ENCODE results near the gene JOSD2.
"Not testable (repeated sequence)": the region's sequence is repeated elsewhere in the genome, so short reads cannot be mapped to it uniquely, and the experiment has no call there.

Gene JOSD2

DNA sequence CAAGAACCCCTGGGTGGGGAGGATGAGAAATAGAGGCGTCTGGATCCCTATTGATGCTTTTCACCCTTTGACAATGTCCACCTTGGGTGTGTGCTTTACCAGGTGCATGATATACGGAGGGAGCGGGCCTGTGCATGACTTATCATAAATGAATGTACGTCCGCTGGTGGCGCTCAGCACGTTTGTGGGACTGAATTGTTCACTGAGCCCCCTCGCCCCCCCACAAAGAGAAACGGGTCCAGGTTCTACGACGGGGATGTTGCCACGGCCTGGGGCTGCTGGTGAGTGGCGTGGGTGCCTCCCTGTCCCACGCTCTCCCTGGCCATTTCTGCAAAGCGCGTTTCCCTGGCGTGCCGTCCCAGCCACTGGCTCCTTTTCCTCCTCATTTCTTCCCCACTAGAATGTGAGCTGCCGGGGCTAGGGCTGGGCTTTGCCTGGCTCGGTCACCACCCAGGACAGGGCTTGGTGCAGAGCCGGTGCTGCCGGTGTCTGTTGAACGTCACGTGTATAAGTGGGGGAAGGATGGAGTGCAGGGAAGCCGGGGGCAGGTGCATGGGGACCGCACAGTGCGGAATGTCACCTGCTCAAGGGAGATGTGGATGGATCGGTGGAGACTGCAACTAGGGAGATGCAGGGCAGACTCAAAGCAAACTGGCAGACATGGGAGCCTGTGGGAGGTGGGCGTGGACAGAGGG, 35.7 kb upstream of the JOSD2 start:
- no peak for DNase-seq

DNA sequence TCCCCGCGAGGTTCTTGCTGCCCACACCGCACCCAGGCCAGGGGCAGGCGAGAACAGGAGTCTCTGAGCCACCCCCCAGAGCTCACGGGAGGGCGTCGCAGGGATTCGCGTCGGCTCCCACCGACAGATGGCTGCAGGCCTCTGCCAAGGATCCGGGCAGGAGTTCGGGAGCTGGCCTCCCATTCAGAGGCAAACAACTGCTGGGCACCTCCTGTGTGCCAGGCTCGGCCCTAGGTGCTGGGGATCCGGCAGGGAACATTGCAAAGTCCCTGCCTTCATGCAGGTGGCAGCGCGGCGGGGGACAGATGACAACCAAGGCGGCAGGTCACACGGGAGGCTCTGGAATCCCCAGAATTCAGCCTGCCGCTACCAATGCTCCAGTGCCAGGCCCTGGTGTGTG, 32.0 kb upstream of the JOSD2 start:
- DNase-seq: no peak

DNA sequence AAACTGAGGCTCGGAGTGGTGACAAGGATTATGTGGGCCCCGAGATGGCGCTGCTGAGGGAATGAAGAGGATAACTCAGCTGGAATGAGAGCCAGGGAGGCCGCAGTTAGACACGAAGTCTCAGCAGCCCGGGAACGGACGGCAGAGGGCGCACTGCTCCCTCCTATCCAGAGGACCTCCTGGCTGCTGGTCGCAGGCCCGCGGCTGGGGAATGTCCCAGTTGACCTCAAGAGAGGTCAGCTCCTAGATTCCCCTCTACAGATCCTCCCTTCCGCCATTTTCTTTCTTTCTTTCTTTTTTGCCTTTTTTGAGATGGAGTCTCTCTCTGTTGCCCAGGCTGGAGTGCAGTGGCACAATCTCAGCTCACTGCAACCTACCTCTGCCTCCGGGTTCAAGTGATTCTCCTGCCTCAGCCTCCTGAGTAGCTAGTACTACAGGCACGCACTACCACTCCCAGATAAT, 26.8 kb upstream of the JOSD2 start:
- peak; percentile 53 for DNase-seq

DNA sequence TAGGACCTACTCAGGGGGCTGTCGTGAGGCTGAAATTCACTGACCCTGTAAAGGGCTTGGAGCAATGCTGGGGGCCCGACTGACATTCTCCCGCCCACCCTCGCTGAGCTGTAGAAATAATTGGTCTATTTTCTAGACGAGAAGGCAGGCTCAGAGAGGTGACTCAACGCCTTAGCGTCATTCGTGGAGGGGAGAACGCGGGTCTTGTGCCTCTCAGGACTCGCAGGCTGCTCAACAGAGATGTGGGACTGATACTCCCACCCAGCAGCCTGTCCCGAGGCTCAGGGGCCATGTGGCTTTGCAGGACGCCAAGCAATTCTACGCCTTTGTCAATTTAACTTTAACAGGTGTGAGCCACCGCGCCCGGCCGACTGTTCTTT, 26.3 kb upstream of the JOSD2 start:
- DNase-seq: no peak

DNA sequence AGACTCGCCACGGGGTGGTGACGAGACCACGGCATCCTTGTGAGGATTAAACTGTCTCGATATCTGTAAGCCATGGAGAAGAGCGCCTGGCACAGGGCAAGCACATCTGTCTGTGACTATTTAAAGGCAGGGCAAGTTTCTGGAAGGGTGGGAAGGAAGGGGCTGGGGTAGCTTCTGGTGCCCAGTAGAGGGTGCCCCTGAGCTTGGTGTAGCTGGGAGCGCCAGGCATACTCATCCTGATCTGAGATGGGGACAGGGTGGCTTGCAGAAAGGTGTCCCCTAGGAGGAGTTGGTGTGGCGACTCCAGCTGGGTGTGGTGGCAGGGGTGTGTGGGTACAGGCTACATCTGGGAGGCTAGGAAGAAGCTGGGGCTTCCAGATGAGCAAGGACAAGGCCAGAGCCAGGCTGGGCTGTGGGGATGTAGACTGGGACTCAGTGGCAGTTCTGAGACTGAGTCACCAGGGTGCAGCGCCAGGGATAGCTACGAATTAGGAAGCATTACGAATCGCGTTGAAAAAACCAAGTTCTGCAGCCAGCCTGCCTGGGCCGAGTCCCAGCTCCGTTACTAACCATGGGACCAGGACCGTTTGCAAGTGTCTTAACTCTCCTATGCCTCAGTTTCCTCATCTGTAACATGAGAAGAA, 25.8 kb upstream of the JOSD2 start:
- no peak for DNase-seq

DNA sequence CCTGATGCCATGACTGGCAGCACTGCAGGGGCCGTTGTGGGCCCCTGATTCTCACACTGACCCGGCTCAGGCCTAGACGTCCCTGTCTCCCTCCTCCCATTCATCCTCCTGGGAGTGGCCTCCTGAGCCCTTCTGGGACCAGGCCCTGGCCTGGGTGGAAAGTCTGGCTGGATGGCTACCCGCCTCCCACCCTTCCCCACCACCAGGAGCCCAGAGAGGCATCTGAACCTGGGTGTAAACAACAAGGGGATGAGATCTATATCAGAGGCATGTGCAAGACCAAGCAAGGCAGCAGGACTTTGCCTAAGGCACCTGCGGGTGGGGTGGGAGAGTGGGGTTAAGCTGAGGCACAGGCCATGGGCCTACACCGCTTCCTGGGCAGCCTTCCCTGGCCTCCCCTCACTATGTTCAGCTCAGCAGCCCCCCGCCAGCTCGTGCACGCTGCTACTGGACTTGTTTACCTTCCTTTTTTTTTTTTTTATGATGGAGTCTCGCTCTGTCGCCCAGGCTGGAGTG, 24.7 kb upstream of the JOSD2 start:
- DNase-seq: no peak

DNA sequence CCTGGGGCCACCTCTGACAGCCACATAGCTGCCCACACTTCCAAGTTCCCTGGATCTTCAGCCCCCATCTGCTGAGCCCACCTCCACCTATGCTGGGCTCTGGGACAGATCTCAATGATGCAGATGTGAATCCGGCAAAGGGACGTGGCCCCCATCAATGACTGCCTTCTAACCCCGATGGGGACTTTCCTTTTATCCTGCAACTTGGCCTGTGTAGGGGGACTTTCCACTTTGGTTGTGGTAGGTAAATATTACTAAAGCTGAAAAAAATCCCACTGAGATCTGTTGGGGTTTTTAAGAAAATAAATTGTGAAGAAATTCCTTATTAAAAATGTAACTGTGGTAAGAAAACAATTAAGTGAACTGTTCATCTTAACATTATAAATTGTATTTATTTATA, 23.5 kb upstream of the JOSD2 start:
- DNase-seq: no peak

DNA sequence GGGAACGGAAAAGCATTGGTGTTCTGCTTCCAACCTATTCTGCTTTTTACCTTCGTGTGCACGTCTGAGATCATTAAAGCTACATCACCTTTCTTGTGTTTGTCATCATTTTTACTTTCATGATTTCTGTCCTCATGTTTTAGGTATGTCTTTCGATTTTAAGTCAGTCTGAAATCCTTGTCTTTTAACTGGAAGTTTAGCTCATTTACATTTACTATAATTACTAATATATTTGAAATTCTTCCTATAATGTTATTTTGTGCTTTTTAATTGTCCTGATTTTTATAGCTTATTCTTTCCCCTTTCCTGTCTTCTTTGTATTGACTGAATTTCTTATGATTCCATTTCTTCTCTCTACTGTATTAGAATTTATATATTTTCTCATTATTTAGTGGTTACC, 22.0 kb upstream of the JOSD2 start:
- no peak for DNase-seq

DNA sequence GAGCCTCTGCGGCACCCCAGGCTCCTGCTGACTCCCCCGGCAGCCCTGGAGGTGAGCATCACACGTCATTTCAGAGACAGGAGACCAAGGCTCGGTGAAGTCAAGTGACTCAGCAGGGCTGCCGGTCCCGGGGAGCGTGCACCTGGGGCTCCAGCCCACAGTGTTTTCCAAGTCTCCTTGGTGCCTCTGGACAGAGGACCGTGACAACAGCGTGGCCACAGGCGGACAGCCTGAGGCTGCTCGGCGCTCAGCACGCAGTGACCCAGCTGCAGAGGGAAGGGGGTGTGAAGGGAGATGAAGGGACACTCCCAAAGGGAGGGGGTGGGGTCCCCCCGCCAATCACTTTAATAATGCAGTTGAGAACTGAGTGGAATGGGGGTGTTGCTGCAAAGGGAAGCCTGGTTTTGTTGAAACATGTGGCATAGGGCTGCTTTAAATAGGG, 20.2 kb upstream of the JOSD2 start:
- no peak for DNase-seq

DNA sequence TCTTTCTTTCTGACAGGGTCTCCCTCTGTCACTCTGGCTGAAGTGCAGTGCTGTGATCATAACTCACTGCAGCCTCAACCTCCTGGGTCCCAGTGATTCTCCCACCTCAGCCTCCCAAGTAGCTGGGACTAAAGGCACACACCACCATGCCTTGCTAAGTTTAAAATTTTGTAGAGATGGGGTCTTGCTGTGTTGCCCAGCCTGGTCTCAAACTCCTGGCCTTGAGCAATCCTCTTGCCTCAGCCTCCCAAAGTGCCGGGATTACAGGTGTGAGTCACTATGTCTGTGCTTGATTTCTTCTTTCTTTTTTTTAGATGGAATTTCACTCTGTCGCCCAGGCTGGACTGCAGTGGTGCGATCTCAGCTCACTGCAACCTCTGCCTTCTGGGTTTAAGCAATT, 17.1 kb upstream of the JOSD2 start:
- DNase-seq: not testable (repeated sequence)

DNA sequence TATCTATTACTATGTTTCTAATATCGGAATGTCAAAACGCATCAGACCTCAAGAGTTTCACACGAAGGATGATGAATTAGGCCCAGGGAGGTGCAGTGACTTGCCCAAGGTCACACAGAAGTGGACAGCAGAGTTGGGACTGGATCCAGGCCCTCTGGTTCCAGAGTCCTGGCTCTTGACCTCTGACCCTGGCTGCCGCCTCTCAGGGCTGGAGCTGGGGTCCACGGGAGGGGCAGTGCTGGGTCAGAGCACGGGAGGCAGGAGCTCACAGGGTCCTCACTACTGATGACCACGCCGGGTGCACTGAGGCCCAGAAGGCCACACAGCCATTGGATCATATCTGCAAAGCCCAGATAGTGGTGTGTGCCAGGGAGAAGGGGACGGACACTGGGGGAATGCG, 11.9 kb upstream of the JOSD2 start:
- DNase-seq: no peak

DNA sequence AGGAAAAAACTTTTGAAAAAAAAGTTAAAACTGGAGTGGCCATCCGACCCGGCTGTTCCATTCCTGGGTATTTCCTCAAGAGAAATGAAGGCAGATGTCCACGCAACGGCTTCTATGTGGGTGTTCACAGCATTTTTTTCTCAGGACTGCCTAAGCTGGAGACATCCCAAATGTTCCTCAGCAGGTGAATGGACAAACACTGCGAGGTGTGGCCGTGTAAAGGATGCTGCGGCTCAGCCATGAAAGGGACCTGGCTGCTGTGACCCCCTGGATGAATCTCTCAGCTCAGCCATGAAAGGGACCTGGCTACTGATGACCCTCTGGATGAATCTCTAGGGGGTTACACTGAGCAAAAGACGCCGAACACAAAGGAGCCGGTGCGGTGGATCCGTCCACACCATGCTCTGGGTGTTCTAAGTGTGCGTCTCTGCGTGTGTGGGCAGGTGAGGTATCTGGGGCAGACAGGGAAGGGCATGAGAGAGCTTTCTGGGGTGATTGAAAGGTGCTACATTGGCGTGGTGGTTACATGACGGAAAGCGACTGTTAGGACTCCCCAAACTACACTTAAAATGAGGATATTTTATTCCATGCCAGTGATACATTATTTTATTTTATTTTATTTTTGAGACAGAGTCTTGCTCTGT, 10.0 kb upstream of the JOSD2 start:
- DNase-seq: no peak

DNA sequence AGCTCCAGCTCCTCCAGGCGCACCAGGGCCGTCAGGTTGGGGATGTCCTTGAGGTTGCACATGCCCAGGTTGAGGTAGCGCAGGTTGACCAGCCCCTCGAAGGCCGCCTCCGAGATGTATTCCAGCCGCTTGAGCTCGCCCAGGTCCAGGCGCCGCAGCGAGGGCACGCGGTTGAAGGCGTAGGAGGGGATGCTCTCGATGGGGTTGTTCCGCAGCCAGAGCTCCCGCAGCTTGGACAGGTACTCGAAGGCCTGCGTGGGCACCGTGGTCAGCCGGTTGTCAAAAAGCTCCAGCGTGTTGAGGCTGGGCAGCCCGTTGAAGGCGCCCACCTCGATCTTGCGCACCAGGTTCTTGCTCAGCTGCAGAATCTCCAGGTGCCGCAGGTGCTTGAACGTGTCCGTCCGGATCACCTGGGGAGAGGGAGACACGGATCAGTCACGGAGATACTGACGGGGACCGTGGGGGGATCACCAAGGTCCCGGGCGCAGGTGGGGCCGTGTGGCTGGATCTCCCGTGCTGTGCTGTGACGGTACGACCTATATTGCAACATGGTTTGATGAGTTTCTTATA, 8.1 kb upstream of the JOSD2 start:
- no peak for DNase-seq

DNA sequence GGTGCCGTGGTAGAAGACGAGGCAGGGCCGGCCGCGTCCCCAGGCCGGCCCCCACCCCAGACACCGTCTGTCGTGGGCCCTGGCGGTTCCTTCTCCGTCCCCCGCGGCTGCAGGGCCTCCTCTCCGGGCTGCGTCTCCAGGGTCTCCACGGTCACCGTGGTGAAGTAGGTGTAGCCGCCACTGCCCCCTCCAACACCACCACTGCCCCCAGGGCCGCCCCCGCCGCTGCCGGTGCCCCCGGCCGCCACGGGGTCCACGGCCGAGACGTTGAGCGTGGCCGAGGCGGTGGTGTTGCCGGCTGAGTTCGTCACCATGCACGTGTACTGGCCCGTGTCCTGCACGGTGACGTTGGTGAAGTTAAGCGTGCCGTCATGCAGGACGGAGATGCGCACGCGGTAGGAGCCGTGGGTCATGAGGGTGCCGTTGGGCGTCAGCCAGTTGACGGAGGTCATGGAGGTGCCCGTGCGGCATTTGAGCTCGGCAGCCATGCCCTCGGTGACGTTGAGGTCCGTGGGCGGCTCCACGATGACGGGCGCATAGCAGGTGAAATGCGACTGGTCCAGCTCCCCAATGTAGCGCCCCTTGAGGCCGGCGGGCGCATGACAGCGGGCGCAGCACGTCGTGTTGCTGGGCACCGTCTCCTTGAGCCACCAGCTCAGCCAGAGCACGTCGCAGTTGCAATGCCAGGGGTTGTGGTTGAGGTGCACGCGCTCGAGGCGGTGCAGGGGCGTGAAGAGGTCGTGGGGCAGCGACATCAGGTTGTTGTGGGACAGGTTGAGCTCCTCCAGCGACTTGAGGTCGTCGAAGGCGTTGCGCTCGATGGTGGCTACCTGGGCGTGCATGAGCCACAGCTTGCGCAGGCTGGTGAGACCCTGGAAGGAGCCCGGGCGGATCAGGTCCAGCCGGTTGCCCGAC, 7.4 kb upstream of the JOSD2 start:
- DNase-seq: no peak

DNA sequence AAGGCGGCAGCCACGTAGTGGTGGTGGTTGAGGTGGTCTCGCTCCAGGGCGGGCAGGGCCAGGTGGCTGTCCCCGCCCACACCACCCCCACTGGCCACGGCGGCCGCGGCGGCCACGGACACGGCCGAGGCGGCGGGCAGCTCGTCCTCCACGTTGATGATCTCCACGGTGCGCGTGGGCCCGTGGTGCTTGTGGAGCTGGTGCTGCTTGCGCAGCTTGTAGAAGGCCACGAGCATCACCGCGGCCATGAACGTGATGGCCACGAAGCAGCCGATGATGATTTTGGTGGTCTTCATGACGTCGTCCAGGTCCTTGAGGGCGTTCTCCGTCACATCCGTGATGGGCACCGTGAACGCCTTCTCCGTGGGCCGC, 6.7 kb upstream of the JOSD2 start:
- DNase-seq: no peak

DNA sequence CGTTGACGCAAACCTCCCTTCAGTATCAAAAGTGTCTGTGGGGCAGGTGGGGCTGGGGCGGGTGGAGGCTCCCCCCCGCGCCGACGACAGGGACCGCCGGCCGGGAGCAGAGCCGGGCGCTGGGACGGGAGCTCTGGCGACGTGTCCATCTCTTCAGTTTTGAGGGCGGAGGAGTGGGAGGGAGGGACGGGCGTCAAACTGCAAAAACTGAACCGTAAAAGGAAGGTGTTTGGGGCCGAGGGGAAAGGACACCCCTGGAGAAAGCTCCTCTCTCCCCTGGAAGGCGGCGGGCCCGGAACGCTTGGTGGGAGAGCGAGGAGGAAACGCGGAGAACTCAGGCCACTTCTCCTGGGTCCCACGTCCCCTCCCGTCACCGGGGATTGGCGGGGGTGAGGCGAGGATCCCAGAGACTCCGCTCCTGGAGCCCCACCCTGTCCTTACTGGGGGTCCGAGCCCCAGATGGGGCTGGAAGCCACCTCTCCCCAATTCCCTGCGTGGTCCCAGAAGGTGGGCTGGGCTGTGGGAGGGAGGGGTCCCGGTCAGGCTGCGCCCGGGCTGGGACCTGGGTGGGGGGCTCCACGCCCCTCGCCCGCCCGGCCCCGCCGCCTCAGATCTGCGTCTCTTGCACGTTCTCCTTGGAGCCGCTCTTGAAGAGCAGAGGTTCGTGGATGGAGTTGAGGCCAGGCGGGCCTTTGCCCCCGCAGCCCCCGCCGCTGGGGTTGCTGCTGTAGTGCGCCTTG, 6.1 kb upstream of the JOSD2 start:
- no peak for DNase-seq

DNA sequence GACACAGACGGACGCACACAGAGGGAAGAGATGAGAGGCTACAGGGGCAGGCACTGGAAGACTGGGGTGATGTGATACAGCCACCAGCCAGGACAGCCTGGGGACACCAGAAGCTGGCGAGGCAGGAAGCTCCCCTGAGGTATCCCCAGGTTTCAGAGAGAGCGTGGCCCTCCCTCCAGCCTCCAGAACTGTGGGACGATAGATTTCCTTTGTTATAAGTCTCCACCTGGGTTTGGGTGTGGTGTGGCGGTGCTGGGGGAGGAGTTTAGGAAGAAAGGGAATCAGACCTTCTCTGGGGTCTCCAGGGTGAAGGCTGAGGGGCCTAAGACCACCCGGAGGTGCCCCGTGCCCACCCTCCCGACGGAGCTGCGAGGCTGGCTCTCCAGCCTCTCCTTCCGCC, 5.5 kb upstream of the JOSD2 start:
- DNase-seq: no peak

DNA sequence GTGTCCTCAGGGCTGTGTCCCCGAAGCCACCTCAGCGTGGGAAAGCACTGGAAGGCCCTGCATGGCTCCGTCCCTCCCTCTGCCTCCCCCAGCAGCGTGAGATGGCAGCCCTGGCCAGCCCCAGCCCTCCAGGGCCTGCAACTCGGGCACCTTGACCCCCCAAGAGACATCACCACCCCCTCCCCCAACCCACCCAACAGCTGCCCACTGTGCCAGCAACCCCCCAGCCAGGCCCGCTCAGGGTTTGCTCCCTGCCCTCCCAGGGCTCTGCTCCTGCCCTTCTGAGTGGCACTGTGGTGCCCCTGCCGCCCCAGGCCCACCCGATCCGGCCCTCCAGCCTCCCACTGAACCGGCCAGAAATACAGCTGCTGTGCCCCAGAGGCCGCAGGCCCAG, 4.2 kb upstream of the JOSD2 start:
- DNase-seq: no peak

DNA sequence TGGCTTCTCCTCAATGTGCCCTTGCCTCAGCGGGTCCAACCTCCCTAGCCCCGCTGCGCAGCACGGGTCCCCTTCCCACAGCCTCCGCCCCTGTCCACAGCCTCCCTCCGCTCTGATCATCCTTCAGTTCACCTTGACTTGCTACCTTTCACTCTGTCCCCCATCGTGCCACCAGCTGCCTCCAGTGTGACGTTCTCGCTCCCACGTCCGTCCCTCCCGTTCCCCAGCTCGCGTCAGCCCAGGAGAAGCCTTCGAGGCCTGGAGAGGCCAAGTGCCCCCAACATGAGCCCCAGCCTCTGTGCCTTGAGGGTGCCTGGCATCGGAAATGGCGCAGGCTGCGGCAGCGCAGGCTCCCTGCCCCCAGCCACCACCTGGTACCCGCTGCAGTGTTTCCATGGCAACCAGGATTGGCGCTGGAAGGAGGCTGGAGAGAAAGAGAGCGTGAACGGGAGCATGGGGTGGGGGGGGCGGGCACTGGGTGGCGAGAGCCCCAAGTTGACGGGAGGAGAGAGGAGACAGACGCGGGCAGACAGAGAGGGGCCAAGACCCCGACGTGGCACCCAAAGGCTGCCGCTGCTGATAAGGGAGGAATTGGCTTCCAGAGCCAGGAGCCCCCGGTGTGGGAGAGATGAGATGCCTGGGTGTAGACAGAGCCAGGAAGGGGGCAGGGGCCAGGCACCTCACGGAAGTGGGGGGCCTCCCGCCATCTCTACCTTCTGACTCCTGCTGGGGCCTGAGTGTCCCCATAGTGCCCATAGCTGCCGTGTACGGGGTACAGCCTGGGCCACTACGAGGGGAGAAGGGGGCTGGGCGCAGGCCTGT, 3.6 kb upstream of the JOSD2 start:
- DNase-seq: no peak

DNA sequence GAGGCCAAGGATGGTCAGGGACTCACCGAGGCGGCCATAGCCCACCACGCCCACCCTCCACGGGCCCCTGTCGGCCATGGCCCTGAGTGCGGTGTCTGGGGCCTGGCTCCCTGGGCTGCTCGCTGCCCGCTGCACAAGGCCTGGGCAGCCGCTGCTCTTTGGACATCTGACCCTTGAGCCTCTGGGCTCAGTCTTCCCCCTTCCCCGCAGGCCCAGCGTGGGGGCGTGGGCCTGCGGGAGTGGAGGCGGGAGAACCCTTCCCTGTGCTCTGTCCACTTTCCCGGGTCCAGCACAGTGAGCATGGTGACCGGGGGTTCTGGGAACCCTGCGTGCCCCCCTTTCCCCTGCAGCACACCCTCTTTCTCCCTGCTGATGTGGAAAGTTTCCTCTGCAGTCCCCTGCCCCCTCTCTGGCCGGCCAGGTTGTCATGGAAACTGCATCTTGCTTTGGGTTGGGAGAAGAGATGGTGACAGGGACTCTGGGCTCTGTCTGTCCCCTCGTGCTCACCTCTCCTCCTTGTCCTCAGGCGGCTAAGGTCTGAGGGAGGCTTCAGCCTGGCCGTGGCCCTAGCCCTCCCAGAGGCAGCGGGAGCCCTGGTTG, 2.9 kb upstream of the JOSD2 start, which contains the start of gene ASPDH:
Gene ASPDH (minus strand): TSS at position 168 of the 600 bp plus-strand sequence. CDS start 90 bp downstream, at position 78.
- DNase-seq: no peak

All from CD4-positive, alpha-beta T cell treated with Interleukin-10 for 1 hour (primary cell).